Measurements from ENCODE around the gene DPP7. TPM values are rescaled to one million over a fixed set of nuclear protein-coding genes. Genes with fewer than 3 reads are reported as not detected.

The DPP7 gene
- total and polyA plus RNA-seq, 8 donors, result 87.3 to 526 (median 104) TPM

GRCh38 chr9:137130176-137130755 is 15.7 kb upstream of the DPP7 start:
- Histone ChIP-seq H3K4me3 (peak overlapping the region; percentile 61 to 82 (median 74)), H3K27me3 (no peaks in the 10 kb centered on the region)

GRCh38 chr9:137129456-137130175 is 15.1 kb upstream of the DPP7 start:
- Histone ChIP-seq H3K27ac (peak overlapping the region; percentile 75 to 90 (median 84)), H3K36me3 (no peaks in the 10 kb centered on the region), H3K4me3 (peak overlapping the region; percentile 61 to 82 (median 74)), H3K4me1 (peaks cover 8 to 19% (median 11%) of the 10 kb centered on the region in 3 donors), H3K27me3 (no peaks in the 10 kb centered on the region), H3K9me3 (no peaks in the 10 kb centered on the region)
- intact Hi-C loops (cut with DNase I), result no loop called here
- DNase-seq (peak; percentile 86 to 96 (median 88)), ATAC-seq (peak; percentile 79 to 95 (median 90)), FAIRE-seq (no peak)
- TF ChIP-seq, protein P1, sequence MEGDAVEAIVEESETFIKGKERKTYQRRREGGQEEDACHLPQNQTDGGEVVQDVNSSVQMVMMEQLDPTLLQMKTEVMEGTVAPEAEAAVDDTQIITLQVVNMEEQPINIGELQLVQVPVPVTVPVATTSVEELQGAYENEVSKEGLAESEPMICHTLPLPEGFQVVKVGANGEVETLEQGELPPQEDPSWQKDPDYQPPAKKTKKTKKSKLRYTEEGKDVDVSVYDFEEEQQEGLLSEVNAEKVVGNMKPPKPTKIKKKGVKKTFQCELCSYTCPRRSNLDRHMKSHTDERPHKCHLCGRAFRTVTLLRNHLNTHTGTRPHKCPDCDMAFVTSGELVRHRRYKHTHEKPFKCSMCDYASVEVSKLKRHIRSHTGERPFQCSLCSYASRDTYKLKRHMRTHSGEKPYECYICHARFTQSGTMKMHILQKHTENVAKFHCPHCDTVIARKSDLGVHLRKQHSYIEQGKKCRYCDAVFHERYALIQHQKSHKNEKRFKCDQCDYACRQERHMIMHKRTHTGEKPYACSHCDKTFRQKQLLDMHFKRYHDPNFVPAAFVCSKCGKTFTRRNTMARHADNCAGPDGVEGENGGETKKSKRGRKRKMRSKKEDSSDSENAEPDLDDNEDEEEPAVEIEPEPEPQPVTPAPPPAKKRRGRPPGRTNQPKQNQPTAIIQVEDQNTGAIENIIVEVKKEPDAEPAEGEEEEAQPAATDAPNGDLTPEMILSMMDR (IDR thresholded peaks at IDR 0.05), result no peak
- WGBS, 2 donors, result 1% methylated on average over 64 to 86 of the region's 86 CpGs

More at GRCh38 chr9:137130176-137130755, 15.7 kb upstream of the DPP7 start:
- 5 to 6% methylated on average over 31 to 58 of the region's 58 CpGs for WGBS, 2 donors
- peak in 2 of 4 donors; percentile 0 to 2 for ATAC-seq
- Histone ChIP-seq H3K9me3 (no peaks in the 10 kb centered on the region), H3K36me3 (no peaks in the 10 kb centered on the region), H3K4me1 (peaks cover 8 to 19% (median 11%) of the 10 kb centered on the region in 3 donors), H3K27ac (peak overlapping the region; percentile 75 to 90 (median 84))
- no peak for FAIRE-seq
- peak in 1 of 6 donors; percentile 51 for DNase-seq
- intact Hi-C loops (cut with DNase I), result no loop called here
- TF ChIP-seq, protein P1 (IDR thresholded peaks at IDR 0.05), result no peak

- H3K4me3 ChIP-seq, result peak overlapping the region; percentile 61 to 82 (median 74)
- no peaks in the 10 kb centered on the region for H3K27me3 ChIP-seq
- peak overlapping the region; percentile 75 to 90 (median 84) for H3K27ac ChIP-seq
- WGBS, 2 donors, result 3 to 6% methylated on average over 32 to 37 of the region's 37 CpGs
- H3K4me1 ChIP-seq, result peaks cover 8 to 19% (median 11%) of the 10 kb centered on the region in 3 donors
- H3K36me3 ChIP-seq, result no peaks in the 10 kb centered on the region
- TF ChIP-seq, protein P1 (IDR thresholded peaks at IDR 0.05), result no peak
- intact Hi-C loops (cut with DNase I), result no loop called here
- H3K9me3 ChIP-seq, result no peaks in the 10 kb centered on the region
- DNase-seq (peak in 4 of 6 donors; percentile 40 to 71 (median 64)), FAIRE-seq (no peak), ATAC-seq (peak; percentile 8 to 24 (median 22))
Measured at GRCh38 chr9:137128862-137129455, 14.4 kb upstream of the DPP7 start.

- H3K36me3 ChIP-seq, result no peaks in the 10 kb centered on the region
- peak overlapping the region; percentile 61 to 82 (median 74) for H3K4me3 ChIP-seq
- H3K4me1 ChIP-seq, result peaks cover 8 to 19% (median 11%) of the 10 kb centered on the region in 3 donors
- intact Hi-C loops (cut with DNase I), result no loop called here
- H3K9me3 ChIP-seq, result no peaks in the 10 kb centered on the region
- WGBS, 2 donors, result 11% methylated on average over 19 of the region's 19 CpGs
- FAIRE-seq, result no peak
- peak; percentile 7 to 22 (median 15) for ATAC-seq
- TF ChIP-seq, protein P1 (IDR thresholded peaks at IDR 0.05), result no peak
- no peaks in the 10 kb centered on the region for H3K27me3 ChIP-seq
- peak overlapping the region; percentile 75 to 90 (median 84) for H3K27ac ChIP-seq
- DNase-seq, result peak in 2 of 6 donors; percentile 44 to 74
Measured at GRCh38 chr9:137128158-137128861, 13.8 kb upstream of the DPP7 start.

Measured in pancreas (tissue), 10 donors.